GM21528 (cell line): Measurements from ENCODE around the gene CLCN2.

ENCODE experiments used
- ATAC-seq: cut with Tn5 transposase; IDR thresholded peaks from one replicate; pipeline ENCODE4 v1.9.1; 2021; ENCODE audit warnings: mild to moderate bottlenecking, moderate library complexity; ENCODE audit not compliant: unreplicated experiment, low FRiP score

Gene CLCN2

DNA sequence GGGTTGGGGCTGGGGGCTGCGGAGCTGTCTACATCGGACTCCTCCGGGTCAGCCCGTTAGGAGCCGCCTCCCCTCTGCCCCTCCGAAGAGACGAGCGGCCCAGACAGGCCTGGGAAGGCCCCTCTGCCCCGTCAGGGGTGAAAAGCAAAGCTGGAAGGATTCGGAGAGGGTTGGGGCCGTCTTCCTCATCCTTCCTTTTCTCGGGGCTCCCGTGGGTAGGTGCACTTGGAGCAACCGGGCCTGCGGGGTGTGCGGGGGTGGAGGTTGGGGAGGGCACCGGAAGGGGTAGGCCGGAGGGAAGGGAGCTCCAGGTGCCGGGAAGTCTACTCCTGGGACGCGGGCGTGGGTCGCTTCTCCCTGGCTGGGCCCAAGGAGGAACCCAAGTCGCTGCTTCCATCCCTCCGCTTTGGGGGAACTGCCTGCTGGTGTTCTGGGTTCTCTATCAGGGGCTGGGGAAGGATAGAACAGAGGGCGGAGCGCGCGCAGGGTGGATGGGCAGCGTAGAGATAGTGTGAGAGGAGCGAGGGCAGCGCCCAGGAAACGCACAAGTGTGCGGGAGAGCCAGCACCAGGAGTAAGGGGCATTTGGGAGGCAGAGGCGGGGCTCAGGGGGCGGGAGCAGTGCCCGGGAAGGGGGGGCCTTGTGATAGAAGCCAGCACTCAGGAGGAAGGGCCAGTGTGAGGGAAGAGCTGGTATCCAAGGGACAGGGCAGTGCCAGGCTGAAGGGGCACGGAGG, 695 bp upstream of the CLCN2 start:
- peak; percentile 9 for ATAC-seq

DNA sequence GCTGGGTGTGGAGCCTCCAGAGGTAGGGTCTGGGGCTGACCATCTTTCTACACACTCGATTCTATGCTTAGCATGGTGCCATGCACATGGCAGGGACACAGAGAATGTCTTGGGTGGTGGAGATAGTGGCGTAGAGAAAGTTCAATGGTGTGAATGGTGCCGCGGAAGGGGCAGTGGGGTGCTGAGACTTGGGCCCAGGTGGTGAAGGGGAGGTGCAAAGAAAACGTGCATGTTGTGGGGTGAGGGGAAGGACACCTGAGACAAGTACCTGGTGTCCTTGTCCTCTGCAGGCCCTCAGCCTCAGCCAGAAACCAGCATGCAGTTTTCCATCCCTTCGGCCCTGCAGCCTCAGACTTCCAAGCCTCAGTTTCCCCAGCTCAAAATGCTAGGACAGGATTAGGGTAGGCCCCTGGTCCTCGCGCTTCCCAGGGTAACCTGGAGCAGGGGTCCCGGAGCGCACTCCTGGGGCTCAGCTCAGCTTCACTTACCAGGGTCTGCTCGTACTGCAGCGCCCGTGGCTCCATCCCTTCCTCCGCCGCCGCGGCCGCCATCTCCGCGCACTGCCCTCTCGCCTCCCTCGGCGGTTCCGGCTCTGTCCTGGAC, 375 bp downstream of the CLCN2 start:
- peak; percentile 1 for ATAC-seq

DNA sequence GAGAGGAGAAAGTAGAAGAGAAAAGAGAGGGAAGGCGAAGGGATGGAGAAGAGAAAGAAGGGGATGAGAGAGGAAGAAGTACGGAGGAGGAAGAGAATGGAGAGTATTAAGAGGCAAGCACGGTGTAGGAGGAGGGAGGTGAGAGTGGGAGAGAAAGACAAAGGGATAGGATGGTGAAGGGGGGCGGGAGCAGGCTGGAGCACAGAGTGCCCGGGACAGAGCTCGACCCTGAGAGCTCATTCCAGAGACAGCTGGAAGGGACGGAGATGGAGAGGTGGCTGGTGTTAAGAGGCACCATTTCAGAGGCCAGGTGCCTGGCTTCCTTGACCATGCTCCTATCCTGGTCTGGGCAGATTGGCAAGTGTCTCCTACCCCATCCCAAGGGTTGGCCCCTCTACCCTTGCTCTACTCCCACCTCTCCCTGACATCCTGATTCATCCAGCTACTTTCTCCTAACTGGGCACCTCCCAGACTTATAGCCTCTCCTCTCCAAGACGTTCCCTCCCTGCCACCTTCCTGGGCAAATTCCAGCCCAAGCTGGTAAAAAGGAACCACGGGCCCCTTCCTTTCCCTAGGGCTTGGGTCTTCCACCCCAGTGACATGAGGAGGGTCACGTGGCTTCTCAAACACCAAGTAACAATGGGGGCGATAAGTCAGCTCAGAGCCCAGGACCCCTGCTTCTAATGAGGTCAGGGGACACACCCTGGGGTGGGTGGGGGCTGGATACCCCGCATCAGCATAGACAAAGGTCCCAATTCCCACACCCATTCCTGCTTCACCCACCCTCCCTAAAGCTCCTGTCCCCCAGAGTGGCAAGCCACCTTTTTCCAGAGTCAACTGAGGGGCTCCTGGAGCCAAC, 1.1 kb downstream of the CLCN2 start:
- no peak for ATAC-seq

DNA sequence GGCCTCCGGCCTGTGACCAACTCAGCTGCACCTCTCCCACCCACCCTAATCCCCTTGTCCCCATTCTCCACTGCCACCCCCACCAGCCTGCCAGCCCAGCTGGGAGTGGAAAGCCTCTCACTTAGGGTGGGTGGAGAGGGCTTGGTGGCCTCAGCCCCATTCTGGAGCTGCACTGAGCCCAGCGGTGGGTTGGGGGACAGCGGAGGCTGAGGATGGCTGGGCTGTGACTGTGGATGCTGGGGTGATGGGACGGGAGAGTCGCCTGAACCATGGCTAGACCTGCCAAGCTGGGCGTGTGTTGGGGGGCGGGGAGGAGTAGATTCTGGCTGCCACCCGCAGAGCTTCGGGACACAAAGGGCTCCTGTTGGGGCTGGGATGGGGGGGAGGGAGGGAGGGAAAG, 1.8 kb downstream of the CLCN2 start:
- ATAC-seq = no peak

DNA sequence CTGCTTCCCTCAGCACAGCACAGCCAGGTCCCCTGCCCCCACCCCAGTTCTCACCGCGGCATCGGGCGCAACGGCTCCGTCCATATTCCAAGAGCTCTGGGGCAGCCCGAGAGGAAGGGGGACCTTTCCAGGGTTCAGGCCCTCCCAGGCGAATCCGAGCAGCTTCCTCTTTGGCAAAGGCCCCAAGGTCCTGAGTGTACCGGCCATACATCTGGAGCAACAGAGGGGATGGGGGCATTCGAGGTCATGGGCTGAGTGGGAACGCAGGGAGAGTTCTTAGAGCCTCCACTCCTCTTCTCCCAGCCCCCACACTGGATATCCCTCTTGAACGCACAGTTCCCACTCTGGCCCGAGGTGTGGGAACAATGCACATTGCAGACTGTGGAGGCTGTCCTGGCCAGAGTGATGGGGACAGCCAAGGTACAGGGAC, 2.5 kb downstream of the CLCN2 start:
- ATAC-seq = no peak

DNA sequence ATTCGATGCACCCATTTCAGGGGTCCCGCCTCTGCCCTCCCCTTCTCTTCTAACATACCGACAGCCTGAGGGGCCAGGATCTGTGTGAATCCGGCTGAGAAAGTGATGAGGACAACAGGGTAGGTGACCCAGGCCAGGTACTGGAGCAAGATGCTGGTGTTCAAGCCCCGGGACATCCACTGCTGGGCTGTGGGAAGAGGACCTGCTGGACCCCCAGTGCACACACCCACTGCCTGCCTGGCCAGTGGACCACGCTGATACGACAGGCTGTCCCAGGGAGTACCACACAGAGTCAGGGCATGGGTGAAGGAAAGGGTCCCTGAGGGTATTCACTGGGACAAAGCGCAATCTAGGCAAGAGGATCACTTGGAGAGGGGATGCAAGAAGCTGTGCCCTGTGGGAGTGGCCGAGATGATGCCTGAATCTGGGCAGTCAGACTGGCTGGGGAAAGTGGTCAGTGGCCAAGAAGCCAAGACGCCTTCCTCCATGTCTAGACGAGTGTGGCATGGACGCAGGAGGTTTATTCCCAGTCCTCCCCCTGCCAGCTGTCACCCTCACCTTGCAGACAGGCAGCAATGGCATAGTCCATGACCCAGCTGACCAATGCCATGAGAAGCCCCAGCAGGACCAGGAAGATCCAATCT, 3.2 kb downstream of the CLCN2 start:
- ATAC-seq = no peak

DNA sequence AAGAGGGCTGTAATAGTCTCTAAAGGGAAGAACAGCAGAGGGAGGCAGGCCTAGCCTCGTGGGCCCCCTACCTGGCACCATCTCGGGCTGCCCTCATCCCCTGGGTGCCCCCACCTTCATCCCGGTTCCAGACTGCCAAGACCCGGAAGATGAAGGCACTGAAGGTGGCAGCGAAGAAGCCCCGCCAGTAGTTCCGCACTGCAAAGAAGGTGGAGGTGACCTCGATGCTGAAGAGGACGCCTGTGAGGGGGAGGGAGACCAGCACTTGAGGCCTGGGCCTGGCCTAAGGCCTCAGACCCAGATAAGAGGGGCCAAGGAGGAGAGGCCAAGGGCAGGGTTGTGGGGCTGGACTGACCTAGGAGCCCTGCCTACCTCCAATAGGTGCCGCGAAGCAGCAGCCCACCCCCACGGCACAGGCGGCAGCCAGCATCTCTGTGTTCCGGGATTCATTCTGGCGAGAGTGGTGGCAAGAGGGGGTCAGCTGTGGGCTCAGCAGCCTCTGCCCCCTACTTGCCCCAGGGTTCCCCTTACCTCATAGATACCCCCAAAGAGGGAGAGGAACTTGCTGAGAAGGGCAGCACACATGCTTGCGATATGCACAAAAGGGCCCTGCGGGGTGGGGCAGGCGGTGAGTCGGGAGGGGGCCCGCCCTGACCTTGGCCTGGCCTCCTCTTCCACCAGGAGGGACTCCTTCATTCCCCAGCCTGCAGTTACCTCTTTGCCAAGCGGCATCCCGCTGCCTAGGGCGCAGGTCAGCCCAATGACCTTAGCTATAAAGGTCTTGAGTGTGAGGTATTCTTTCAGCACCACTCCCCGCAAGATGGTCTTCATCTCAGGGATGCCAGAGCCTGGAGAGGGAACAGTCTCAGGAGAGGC, 3.9 kb downstream of the CLCN2 start:
- no peak for ATAC-seq

DNA sequence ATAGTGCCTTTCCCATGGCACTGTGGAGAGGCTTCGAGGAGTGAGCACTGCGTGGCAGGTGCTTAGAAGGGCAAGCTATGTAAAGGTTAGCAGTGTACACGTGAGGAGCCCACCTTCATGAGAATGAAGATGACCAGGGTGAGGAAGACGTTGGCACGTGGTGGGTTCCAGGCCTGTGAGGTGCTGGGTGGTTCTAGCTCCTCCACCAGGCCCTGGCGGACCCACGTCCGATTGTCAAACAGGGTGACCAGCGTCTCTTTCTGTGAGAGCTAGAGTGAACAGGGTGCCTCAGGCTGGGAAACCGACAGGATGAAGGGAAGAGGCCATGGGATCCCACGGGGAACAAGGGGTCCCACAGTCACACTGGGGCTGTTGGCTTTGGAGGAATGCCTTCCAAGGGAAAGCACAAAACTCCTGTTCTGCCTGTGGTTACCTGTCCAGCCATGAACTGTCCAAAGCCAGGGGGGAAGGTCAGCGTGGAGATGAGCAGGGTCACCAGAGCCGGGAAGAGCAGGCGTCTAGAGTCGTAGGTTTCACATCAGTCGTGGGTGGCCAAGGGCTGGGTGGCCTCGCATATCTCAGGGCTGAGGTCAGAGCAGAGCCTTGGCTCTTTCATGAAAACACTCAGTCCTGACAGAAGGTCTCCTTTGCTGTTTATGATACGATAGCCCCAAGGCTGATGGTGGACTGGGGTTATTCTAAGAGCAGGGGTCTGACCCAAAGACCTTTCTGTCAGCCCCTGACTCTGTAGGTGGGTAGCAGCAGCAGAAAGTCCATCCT, 6.0 kb downstream of the CLCN2 start:
- ATAC-seq = no peak

DNA sequence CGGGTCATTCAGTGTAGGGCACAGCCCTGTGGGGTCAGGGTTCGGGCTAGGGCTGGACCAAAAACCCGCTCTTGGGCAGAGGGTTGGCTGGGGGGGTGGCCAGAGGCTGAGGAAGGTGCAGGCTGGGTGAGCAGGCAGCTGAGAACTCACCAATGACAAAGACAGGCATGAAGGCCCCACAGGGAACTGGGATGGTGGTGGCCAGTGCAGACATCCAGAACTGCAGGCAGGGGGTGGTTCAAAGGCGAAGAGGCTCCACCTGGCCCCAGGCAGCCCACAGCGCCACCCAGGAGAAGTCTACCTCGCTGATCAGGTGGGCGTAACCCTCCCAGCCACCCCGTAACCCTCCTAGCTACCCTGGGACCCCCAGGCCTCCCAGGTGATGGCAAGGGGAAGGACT, 6.7 kb downstream of the CLCN2 start:
- no peak for ATAC-seq

DNA sequence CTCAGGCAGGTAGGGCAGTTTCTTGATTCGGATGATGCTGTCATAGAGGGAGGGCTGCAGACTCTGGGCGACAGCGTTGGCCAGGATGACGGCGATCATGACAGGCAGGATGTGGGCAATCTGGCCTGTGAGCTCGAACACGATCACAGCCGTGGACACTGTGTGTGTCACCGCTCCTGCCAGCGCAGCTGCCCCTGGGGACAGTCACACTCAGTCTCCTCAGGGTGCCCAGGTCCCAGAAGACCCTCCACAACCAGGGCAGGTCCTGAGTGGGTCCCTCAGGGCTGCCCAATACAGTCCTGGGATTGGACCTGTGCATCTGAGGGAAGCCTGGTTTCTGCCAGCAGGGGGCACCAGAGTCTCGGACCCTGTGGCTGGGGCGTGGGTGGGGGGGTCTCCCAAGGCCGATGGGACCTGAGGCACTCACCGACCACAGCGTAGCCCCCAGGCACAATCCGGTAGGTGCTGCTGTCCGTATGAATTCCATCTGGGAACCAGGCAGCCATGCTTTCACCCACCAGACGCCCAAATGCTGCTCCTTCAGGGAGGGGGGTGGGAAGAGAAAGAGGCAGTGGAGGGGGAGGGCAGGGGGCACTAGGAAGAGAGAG, 7.2 kb downstream of the CLCN2 start:
- no peak for ATAC-seq

DNA sequence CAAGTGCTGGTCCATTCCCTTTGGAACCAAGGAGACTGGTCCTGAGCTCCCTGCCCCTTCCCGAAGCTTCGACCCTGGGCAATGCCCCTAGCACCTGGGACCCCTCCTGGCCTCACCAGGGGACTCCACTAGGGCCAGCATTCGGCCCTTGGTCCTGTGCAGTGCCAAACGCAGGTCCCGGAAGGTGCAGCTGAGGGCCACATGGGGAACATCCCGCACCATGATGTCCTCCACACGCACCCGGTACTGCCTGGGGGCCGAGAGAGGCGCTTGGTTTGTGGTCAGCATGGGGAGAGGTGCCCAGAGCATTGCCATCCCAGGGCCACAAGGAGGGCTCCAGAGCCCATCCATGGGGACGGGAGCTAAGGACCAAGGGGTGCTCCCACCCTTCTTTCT, 7.9 kb downstream of the CLCN2 start:
- ATAC-seq = no peak

DNA sequence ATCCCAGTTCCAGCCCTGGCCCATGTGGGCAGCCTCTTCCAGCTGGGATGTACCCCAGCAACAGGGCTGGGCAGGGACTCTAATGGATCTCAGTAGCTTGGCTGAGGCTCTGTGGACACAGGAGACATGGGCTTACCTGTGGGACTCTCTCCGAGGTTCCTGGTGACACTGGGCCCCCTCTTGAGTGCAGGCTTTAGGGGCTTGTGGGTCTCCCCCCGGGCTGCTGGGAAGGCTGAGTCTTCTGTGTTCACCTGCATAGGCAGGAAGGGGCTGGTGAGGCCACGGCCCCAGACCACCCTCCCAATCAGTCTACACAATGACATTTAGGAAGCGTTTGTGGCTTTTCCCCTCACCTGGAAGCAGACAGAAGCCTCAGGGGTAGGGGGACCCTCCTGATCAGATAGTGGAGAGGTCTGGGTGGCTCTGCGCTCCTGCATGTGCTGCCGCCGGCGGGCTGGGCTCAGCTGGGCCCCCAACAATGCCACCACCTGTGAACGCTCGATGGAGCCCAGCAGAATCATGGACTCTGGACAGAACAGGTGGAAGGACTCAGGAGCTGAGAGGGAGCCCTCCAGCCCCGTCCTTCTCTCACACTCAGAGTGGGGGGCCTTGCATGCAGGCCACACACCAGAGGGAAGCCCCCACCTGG, 8.4 kb downstream of the CLCN2 start:
- ATAC-seq = no peak

DNA sequence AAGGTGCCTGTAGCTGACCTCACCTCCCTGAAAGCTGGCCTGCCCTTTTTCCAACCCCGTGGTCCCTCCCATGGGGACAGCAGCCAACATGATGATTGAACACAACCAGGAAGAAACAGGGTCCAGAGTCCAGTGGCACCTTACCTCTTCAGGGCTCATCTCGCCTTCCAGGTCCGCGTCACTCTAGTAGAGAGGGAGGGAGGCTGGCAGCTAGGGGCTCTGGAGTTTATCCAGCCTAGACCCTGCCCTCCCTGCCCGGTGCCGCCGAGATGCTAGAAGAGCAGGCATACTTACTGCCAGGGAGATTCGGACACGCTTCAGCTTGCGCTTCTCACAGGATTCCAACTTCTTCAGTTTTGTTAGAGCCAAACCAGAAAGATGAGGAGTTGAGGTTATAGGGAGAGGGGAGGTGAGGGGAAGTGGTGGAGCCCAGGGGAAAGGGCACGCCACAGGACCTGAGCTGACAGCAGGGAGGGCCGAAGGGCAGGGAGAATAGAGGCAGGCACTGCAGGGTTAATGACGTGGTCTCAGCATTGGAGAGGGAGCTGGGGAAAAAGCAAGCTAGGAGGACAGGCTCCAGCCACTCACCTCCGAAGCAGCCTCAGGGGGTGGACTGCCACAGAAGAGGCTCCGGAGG, 9.1 kb downstream of the CLCN2 start:
- no peak for ATAC-seq

DNA sequence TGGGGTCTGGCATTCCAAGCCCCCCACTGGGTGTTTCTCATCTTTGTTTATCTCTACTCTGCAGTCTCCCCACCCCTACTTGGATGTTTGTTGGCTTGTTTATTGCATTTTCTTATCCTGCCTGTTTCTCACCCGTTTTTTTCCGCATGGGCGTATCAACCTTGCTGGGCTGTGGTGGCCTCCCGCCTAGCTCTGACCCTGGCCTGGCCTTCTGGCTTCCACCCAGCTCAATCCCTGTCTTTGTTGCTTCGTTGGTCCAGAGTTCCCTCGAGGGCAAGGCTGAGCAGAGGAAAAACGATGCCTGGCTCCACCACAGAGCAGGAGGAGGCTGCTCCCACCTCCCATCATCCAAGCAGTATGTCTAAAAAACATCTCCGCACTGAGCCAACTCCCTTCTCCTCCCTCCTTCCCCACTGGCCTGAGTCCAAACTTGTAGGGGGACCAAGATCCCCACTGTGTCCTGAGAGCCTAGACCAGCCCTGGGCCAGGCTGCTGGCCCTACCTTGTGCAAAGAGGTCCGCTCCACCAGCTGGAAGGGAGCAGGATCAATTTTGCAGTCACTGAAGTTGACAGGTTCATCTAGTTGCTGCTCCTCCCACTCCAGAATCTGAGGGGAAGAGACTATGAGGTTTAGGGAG, 9.8 kb downstream of the CLCN2 start:
- no peak for ATAC-seq

DNA sequence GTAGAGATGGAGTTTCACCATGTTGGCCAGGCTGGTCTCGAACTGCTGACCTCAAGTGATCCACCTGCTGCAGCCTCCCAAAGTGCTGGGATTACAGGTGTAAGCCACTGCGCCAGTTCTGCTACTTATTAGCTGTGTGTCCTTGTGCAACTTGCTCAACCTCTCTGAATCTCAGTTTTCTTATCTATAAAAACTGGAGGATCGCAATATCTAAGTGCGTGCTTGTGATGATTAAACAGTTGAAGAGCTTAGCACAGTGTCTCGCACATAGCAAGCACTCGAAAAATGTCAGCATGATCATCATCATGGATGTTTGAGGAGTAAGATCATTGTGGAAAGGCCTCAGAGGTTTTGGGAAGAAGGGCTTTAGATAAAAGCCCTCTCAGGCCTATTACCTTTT, 10.8 kb downstream of the CLCN2 start:
- no peak for ATAC-seq

DNA sequence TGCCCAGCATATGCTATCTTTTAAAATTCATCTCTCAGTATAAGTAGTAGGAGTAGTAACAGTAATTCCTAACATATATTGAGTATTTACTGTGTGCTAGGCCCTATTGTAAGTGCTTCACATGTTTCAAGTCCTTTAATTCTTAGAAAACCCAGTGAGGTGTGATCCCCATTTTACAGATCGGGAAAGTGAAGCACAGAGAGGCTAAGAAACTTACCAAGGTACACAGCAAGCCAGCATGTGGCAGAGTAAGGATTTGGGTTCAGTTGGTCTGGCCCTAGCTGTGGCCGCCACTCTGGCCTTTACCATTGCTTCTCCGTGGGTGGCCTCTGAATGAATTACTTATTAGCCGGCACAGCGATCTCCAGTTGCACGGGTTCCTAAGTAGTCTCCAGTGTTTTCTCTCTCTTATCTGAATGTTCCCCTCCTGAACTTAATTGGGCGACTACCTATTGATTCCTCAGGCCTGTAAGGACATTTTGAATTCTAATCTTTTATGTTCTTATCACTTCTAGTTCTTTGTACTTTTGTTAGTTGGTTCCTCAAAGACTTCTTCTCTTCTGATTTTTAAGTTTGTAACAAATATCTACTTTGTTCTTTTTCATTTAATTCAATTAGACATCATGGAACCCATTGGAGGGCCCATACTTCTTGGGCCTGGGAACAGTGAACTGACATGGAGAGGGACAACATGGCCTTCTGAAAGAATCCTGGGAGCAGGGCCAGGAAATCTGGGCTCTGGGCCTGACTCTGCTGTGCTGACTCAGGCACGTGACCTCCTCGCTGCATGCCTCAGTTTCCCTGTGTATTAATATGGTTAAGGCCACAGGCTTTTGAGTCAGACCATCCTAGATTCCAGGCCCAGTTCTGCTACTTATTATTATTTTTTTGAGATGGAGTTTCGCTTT, 11.6 kb downstream of the CLCN2 start:
- no peak for ATAC-seq

DNA sequence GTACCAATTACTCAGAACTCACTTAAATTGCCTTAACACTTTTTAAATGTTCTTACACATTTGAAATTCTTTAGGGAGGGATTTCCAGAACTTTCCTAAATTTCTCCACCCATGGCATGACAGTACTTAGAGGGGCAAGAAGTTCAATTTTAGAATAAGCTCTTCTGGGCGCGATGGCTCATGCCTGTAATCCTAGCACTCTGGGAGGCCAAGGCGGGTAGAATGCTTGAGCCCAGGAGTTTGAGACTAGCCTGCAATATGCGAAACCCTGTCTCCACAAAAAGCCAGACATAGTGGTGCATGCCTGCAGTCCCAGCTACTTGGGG, 13.4 kb downstream of the CLCN2 start:
- ATAC-seq = no peak
